HG03520 (cell line): Measurements from ENCODE around the gene ULBP3.
"Not testable (repeated sequence)": the region's sequence is repeated elsewhere in the genome, so short reads cannot be mapped to it uniquely, and the experiment has no call there.

ENCODE experiments used
- ATAC-seq: cut with Tn5 transposase; IDR thresholded peaks from one replicate; pipeline ENCODE4 v1.9.1; 2021; ENCODE audit warnings: mild to moderate bottlenecking, moderate library complexity; ENCODE audit not compliant: unreplicated experiment

Gene ULBP3

DNA sequence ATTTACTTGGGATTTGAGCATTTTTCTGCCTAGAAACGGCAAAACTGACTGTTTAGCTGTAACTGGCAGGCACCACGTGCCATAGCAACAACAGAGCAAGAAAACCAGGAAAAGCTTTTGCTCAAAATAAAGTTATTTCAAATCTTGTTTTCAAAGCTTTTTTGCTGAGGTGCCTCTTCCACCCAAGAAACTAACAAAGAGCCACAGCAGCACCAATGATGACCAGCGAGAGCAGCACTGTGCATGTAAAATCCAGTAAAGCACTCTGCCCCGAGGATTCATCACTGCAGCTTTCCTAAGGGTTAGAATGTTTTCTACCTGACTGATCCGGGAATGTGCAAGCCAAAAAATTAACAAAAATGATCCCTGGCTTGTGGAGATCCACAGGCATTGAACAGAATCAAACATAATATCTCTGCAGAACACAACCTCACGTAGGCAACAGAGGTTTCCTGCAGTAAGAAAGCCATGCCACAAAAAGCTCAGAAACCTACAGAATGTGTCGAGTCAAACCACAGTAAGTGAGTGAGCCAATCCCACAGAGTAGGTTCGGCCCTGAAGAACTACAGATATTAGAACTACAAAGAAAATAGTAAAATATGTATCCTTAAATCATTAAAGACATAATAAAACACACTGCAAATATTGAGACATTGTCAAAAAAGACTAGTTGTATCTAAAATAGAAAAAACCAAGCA lies 7.4 kb upstream of the ULBP3 start:
- ATAC-seq, result no peak

DNA sequence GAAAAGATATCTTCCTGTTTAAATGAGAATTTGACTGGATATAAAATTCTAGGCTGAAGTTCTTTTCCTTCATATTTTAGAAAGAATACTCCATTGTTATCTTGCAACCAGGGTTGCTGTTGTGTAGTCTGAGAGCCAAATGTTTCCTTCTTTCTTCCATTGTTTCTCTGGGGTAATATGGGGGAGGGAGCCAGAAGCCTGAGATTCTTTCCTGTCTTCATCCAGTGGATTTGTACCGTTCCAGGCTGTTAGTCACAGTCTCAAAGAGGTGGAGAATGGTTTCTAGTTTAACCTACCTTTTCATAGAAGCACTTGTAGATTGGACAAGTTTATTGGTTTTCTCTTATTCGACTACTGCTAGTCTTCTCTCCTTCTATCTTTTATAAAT lies 6.1 kb upstream of the ULBP3 start:
- no peak for ATAC-seq

DNA sequence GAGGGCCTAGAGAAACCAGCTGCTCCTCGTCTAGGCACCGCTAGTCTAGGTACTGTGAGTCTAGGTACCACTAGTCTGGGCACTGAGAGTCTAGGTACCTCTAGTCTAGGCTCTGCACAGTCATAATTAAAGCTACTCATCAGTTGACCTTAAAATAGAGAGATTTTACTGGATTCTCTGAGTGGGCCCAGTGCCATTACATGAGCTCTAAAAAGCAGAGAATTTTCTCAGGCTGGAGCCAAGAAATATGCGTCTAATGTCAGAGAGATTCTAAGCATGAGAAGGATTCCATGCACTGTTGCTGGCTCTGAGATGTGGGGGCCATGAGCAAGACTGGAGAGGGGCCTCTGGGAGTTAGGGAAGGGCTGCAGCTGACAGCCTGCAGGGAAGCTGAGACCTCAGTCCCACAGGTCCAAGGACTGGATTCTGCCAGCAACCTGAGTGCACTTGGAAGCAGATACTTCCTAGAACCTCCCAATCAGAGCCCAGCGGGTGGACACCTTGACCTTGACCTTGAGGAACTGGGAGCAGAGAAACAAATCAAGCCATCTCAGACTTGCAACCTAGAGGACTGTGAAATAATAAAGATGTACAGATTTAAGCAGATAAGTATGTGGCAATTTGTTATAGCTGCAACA lies 5.6 kb upstream of the ULBP3 start:
- ATAC-seq, result not testable (repeated sequence)

DNA sequence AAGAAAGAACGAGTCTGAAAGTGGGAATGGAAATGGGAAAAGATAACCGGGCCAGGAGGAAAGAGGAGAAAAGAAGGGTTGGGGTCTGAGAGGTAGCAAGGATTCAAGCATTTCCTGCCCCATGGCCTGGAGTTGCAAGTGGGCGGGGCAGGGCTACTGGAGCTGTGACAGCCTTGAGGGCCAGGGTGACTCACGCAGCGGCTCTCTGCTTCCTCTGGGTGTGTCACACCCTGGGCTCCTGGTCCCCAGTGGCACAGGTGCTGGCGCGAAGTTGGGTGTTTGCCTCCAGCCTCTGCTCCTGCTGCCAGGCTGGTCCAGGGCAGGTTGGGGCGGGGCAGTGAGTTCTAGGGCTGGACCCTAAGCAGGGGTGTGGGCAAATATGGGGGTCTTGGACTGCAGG lies 3.3 kb upstream of the ULBP3 start:
- ATAC-seq, result no peak

DNA sequence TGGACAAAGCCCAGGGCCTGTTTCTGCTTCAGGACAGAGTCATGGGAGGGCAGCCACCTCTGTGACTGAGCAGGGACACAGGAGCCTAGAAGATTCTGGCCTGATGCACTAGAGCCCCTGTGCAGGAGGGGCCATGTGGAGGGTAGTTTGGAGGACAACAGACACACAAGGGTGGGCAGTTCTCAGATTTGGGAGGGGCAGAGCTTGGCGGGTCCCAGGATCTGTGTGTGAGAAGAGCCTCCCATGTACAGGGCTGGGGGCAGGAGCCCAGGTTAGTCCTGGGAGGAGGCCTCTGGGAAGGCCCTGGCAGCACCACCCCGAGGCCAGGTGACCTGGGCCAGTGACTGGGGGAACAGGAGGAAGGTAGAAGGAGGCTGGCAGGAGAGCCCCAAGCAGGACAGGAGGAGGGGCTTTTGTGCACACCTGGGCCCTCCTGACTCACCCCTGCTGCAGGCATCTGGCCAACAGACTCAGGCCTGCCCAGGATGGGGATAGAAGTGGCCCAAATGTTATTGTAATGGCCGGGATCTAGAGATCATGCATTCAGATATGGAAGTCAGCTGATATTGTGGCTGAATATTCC lies 1.4 kb upstream of the ULBP3 start:
- ATAC-seq, result no peak

DNA sequence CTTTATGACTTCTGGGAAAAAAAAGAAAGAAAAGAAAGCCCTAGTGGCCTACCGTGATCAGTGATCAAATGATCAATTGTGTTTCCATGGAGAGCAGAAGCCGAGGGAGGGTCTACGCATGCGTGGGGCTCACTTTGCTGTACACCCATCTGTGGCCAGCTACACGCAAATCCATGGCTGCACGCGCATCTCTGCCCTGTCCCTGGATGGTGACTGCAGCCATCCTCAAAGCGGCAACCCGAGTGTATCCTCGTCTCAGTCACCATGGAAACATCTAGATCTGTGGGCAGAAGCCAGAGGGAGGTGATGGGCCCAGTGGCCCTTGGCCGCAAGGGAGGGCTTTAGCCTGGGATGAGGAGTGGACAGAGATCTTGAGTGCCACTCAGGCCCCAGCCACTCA lies 785 bp upstream of the ULBP3 start:
- ATAC-seq, result no peak

DNA sequence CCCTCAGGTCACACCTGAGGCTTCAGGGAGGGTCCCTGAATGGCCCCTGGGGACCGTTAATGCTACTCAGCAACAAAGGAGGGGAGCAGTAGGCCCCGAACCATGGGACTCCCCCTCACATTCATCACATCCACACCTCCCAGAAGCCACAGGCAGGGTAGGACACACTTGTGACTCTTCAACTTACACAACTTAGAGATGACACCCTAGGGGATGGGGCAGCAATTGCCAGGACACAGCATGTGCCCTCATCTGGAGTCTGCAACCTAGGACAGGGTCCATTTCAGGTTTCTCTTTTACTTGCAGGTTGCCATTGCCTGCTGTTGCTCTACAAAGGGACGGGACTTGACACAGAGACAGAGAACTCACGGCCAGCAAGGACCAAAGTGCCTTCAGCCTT lies 770 bp downstream of the ULBP3 start:
- no peak for ATAC-seq

DNA sequence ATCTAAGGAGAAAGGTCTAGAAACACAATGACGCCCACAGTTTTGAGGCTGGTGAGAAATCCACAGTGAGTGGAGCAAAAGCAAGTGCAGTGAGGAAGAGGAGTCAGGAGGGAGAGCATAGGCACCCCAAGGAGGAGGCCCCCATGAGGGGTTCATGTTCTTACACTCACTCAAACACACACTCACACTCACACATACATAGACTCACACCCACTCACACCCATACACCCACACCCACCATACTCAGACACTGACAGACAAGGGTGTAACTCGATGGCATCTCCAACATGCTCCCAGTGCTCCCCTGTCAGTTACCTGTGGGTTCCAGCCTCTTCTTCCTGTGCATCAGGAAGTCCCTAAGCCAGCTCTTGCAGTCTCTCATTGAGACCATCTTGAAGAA lies 3.8 kb downstream of the ULBP3 start:
- no peak for ATAC-seq

DNA sequence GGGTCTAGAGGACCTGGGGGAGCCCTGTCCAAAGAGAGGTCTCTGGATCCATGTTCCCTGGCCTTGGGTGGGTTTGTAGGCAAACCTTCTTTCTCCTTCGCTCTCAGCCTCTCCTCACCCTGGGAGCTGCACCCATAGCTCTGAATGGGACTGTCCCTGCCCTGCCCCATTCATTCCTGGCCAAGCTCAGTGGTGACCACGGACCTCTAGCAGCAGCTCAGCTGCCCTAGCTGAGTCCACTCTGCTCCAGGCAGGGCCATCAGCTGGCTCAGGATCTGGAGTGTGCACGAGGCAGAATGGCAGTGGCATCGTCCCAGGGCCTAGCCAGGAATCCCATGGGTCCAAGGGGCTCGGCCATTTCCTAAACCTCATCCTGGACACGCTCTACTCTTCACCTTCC lies 5.3 kb downstream of the ULBP3 start:
- no peak for ATAC-seq

DNA sequence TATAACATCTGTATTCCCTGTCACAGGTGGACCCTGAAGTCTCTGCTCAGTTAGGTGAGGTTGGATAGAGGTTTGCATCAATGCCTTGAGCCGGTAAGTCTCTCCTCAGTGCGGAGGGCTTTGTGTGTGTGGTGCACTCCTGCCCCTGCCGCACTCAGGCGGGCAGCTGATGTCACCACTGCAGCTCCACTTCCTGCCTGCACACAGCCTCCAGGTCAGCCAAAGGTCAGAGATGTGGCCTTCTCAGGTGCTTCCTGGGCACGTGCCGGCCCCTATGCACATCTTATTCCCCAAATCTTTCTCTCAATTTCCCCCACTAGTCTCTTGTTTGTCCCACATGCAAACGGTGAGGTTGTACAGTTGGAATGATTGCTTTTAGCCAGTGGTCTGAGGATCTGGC lies 8.9 kb downstream of the ULBP3 start:
- ATAC-seq, result not testable (repeated sequence)

DNA sequence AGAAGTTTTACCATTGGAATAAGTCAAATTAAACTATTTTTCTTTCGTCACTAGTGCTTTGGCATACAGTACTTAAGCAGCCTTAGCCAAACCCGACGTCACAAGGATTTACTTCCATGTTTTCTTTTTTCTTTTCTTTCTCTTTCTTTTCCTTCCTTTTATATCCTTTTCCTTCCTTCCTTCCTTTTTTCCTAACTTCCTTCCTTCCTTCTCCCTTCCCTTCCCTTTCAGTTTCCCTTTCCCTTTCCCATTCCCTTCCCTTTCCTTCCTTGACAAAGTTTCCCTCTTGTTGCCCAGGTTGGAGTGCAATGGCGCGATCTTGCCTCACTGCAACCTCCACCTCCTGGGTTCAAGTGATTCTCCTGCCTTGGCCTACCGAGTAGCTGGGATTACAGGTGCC lies 9.9 kb downstream of the ULBP3 start:
- no peak for ATAC-seq

DNA sequence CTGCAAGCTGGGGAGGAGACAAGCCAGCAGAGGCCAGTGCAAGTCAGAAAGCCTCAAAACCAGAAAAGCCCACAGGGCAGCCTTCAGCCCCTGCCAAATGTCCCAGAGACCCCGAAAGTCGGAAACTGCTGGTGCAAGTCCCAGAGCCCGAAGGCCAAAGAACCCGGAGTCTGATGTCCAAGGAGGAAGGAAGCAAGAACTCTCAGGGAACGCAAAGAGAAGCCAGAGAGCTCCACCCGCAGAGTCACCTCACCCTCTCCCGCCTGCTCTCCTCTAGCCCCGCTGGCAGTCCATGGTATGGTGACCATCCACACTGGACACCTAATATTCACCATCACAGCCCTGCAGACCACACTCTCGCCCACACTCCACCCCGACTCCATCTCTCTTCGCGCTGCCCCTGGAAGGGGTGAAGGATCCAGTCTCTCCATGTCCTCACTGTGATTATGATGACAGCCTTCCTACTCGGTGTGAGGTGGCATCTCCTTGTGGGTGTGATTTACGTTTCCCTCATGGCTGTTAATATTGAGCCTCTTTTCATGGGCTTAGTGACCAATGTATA lies 10.6 kb downstream of the ULBP3 start:
- ATAC-seq, result no peak

DNA sequence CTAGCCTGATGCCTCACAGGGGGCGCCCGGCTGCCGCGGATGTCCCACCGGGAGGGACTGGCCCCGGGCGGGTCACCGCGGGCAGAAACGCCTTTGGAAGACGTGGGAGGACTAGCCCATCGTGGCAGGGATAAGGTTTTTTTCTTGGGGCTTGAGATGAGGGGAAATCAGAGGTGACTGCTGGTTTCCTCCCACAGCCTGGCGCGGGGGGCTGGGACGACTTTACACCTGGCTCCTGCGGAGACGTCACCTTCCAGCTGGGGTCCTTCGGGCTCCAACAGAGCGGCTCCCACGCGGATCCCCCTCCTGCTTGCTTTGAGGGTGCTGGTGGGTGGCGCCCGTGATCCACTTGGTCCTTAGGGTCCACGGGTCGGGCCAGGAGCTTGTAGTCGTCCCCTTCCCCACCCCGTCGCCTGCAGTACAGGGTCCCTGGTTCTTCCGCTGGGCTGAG lies 11.4 kb downstream of the ULBP3 start:
- no peak for ATAC-seq

DNA sequence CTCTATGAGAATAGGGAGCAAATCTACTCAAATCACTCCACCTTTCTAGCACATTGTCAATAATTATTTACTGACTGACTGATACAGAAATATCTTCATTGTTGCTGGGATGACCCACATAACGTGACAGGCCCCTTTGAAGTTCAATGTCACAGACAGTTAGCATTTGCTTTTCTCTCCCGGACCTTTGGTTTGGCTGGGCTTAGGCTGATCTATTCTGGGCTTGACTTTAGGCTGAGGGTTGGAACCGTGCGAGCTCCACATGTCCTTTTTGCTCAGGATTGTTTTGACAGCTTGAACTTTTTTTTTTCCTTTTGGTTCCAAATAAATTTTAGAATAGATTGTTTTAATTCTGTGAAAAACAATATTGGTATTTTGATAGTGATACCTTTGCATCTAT lies 12.0 kb downstream of the ULBP3 start:
- no peak for ATAC-seq

DNA sequence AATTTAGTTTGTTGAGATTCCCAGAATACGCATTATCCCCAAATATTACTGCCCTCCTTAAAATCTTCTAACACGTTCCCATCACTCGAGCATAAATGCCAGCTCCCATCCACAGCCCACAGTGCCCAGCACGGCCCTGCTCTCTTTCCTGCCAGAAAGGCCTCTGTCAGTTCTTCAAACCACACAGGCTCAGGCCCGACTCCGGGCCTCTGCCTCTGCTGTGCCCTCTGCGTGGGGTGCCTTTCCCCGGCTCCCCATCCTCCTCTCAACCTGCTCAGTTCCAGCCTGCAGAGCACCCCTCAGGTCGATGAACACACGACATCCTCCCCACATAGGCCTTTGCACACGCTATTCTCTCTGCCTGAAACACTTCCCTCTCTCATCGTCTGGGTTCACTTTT lies 12.8 kb downstream of the ULBP3 start:
- ATAC-seq, result no peak

DNA sequence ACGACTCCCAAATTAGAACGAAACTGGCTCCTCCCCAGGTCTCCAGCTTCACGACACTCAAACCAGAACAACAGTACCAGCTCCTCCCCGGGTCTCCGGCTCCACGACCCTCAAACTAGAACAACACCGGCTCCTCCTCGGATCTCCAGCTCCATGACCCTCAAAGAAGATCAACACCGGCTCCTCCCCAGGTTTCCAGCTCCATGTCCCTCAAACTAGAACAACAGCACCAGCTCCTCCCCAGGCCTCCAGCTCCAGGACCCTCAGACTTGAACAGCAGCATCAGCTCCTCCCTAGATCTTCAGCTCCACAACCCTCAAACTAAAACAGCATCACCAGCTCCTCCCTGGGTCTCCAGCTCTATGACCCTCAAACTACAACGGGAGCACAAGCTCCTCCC lies 13.8 kb downstream of the ULBP3 start:
- no peak for ATAC-seq

DNA sequence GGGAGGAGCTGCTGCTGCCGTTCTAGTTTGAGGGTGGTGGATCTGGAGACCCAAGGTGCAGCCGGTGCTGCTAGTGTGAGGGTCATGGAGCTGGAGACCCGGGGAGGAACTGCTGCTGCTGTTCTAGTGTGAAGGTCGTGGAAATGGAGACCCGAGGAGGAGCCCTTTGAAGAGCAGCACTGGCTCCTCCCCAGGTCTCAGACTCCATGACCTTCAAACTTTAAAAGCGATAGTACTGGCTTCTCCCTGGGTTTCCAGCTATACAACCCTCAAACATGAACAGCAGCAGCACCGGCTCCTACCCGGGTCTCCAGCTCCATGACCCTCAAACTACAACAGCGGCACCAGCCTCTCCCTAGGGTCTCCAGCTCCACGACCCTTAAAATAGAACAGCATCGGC lies 15.5 kb downstream of the ULBP3 start:
- no peak for ATAC-seq

DNA sequence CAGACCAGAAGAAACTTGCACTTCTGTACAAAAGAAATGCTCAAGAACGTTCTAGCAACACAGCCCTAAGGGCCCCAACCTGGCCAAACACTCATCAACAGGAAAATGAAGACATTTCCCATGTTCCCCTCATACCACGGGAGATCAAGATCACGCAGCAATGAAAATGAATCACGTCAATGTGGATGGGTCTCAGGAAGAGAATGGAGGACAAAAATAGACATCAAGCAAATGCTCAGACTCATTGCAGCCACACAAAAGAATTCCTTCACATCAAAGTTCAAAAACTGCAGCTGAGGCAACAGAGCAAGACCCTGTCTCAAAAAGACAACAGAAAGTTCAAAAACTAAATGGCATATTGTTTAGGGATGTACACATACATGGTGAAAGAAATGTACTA lies 18.1 kb downstream of the ULBP3 start:
- no peak for ATAC-seq

DNA sequence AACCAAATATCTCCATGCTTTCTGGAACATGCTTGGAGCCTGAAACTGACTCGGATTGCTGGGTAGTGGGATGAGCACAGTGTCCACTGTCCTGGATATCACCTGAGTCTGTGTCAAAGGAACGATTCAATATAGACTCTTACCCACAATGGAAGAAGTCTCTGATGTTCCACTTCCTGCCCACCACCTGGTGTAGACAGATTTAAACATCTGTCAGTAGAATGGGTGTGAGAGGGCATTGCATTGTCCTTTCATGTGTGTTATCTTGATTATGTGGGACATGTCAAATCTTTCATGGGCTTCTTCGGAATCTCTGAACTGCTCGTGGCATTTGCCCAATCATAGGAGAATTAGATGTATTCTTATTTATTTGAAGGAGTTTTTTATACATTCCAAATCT lies 20.8 kb downstream of the ULBP3 start:
- no peak for ATAC-seq

DNA sequence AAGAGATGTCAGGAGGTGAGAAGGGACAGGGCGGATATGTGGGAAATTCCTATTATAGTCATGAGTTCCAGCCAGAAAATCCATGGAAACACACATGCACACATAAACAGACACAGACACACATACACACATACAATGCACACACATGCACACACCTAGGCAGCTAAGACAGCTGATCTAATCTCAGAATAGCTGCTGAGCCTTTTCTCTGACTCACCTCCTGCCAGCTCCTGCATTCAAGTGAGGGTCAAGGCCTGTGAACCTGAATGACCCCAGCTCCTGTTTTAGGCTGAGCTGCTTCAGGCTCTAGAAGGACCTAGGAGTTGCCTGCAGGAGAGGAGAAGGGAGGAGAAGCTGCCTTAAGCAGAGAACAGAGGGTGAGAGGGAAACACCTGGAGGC lies 22.0 kb downstream of the ULBP3 start:
- no peak for ATAC-seq

DNA sequence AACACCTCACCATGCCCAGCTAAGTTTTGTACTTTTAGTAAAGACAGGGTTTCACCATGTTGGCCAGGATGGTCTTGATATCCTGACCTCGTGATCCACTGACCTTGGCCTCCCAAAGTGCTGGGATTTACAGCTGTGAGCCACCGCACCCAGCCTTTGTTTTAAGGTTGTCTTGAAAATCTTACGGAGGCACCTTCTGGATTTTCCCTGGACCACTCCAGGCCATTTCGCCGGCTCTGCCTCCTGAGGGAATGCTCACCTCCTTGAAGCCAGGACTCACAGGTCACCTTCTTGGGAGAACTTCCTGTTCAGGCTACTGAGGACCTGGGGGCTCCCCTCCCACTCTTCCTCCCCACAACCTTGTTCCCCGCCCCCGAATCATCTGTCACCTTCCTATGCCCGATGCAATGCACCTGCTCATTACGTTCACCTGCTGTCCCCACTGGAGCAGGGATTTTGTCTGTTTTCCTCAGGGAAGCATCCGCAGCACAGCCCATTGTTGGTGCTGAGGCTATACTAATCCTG lies 24.2 kb downstream of the ULBP3 start:
- no peak for ATAC-seq
